IgD-negative memory B cell (primary cell): ENCODE data around the gene NFIB. TPM values are rescaled to one million over a fixed set of nuclear protein-coding genes. Genes with fewer than 3 reads are reported as not detected.

Source experiments
- H3K27ac Mint-ChIP-seq, 3 donors: one replicate each; pipeline ENCODE4 v1.8.0; 2020 to 2022; ENCODE audit warnings: mild to moderate bottlenecking in 3 of 3, mixed read lengths in 3 of 3, moderate library complexity in 1 of 3
- H3K27me3 Mint-ChIP-seq: one replicate; pipeline ENCODE4 v1.8.0; 2021; ENCODE audit warnings: mixed read lengths
- H3K36me3 Mint-ChIP-seq: one replicate; pipeline ENCODE4 v1.8.0; 2020; ENCODE audit warnings: mild to moderate bottlenecking, mixed read lengths
- H3K4me1 Mint-ChIP-seq, 3 donors: one replicate each; pipeline ENCODE4 v1.8.0; 2020 to 2022; ENCODE audit warnings: mixed read lengths in 3 of 3, mild to moderate bottlenecking in 1 of 3
- H3K4me3 Mint-ChIP-seq, 4 donors: one replicate each; pipeline ENCODE4 v1.8.0; 2020 to 2022; ENCODE audit warnings: mild to moderate bottlenecking in 4 of 4, mixed read lengths in 4 of 4, moderate library complexity in 3 of 4
- H3K9me3 Mint-ChIP-seq, 3 donors: one replicate each; pipeline ENCODE4 v1.8.0; 2020 to 2021; ENCODE audit warnings: mixed read lengths in 3 of 3, mild to moderate bottlenecking in 1 of 3
- polyA plus RNA-seq: library from polyadenylated mRNA; unstranded; fragments of 300-500 nt; fragmentation: Illumina TruSeq; gene quantifications from one replicate; pipeline ENCODE4 v1.2.3, GENCODE V29; 2021

The NFIB gene
- polyA plus RNA-seq, 1 donor from 2014 or later: not detected

- Mint-ChIP-seq H3K9me3 (peaks cover 0 to 2% (median 0%) of the 10 kb centered on the region in 3 donors), H3K27ac (no peak overlapping the region), H3K36me3 (no peaks in the 10 kb centered on the region), H3K4me1 (no peaks in the 10 kb centered on the region), H3K27me3 (peaks cover 5% of the 10 kb centered on the region), H3K4me3 (no peak overlapping the region)
These were observed 104.3 kb downstream of the NFIB start for GRCh38 chr9:14209399-14210345.

- Mint-ChIP-seq H3K27ac (no peak overlapping the region), H3K9me3 (peaks cover 0 to 4% (median 2%) of the 10 kb centered on the region in 3 donors)
These were observed 106.5 kb downstream of the NFIB start for GRCh38 chr9:14207352-14207995.

GRCh38 chr9:14205463-14205862, 108.5 kb downstream of the NFIB start:
- Mint-ChIP-seq H3K27ac (no peak overlapping the region), H3K36me3 (no peaks in the 10 kb centered on the region), H3K27me3 (peaks cover 3% of the 10 kb centered on the region), H3K9me3 (peaks cover 2 to 5% (median 4%) of the 10 kb centered on the region in 3 donors), H3K4me1 (no peaks in the 10 kb centered on the region), H3K4me3 (no peak overlapping the region)

More at GRCh38 chr9:14207352-14207995, 106.5 kb downstream of the NFIB start:
- Mint-ChIP-seq H3K36me3 (no peaks in the 10 kb centered on the region), H3K4me1 (no peaks in the 10 kb centered on the region), H3K4me3 (no peak overlapping the region), H3K27me3 (peaks cover 3% of the 10 kb centered on the region)

DNA sequence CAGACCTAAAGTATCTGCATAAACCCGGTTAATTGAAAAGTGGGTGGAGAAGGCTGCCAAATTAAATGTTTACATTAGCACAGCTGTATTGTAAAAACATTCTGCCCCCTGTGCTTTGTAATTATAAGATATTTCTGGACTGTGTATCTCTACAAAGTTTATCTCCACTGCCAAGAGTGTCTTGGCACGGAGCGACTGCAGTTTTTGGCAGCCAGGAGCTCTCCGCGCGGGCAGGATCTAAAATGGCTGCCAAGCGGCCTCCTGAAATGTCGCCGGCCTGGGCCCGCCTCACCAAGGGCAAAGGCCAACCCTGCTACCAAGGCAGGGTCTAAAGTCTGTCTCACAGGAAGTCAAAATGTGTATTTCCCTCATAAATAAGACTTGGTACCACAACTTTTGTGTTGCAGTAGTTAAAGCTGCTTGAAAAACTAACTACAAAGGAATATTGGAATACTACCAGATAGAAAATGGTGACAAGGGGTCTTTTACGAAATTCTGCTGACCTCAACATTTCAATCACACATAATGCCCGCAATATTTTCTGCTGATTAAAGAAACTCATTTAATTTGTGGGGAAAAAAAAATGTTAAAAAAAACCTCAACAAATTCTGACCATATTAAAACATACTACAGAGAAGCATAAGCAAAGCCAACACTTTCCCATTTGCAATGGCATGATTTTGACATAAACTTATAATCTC, 110.4 kb downstream of the NFIB start:
- no peaks in the 10 kb centered on the region for H3K27me3 Mint-ChIP-seq

DNA sequence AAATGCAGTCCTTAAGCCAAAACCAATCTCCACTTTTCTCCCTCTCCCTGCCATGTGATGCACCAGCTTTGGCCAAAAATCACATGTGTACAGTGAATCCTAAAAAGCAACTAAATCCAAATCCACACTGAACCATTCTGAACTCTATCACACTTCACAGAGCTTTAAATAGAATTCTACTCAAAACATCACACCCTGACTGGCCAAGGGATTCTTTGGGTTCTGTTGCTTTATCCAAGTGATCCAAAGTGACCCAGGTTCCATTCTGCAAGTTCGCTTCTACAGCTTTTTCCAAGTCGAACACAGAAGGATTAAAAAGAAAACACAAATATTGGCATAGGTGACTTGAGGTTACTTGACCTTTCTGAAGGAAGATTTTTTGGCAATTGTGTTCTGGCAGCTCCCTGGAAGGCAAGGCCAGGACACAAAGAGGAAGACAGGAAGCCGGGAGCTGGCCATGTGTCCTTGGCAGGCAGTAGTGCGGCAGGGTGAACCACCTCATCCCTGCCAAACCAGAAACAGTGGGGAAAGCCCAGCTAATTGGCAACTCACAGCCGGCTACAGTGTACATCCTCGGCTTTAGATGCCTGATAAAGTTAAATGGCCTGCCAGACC, 115.0 kb downstream of the NFIB start:
- Mint-ChIP-seq H3K36me3 (no peaks in the 10 kb centered on the region), H3K4me3 (no peak overlapping the region), H3K4me1 (no peaks in the 10 kb centered on the region), H3K27ac (no peak overlapping the region), H3K27me3 (no peaks in the 10 kb centered on the region), H3K9me3 (peaks cover 0 to 6% (median 4%) of the 10 kb centered on the region in 3 donors)

More for the DNA sequence above, 110.4 kb downstream of the NFIB start:
- no peak overlapping the region for H3K27ac Mint-ChIP-seq
- no peaks in the 10 kb centered on the region for H3K36me3 Mint-ChIP-seq
- H3K9me3 Mint-ChIP-seq: peaks cover 2 to 6% (median 4%) of the 10 kb centered on the region in 3 donors
- no peak overlapping the region for H3K4me3 Mint-ChIP-seq
- H3K4me1 Mint-ChIP-seq: no peaks in the 10 kb centered on the region

GRCh38 chr9:14198047-14198840, 115.7 kb downstream of the NFIB start:
- H3K27me3 Mint-ChIP-seq: no peaks in the 10 kb centered on the region
- no peaks in the 10 kb centered on the region for H3K4me1 Mint-ChIP-seq
- H3K36me3 Mint-ChIP-seq: no peaks in the 10 kb centered on the region
- H3K27ac Mint-ChIP-seq: no peak overlapping the region
- no peak overlapping the region for H3K4me3 Mint-ChIP-seq
- peaks cover 0 to 6% (median 4%) of the 10 kb centered on the region in 3 donors for H3K9me3 Mint-ChIP-seq

DNA sequence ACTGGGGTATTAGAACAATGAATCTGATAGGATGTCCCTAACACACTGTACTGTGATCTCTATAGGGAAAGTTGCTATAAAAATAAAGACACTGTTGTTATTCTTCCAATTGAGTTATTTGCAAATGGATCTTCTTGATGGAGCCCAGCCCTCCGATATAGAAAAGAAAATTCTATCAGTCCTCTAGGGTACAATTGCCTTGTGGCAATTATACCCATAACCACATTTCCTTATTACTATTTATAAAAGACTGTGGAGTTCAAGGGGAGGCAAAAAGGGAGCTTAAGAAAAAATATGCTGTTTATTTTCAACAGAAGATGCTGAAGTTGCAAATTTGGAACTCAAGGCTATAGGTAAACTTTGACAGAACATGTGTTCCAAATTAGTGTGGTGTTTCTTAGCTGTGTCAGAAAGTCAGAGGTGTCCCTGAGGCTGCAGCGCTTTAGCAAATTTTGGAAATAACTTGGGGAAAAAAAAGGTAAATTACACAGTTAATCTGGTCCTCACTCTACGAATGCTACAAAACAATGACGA, 116.5 kb downstream of the NFIB start:
- no peak overlapping the region for H3K27ac Mint-ChIP-seq
- no peaks in the 10 kb centered on the region for H3K36me3 Mint-ChIP-seq
- no peak overlapping the region for H3K4me3 Mint-ChIP-seq
- peaks cover 0 to 6% (median 0%) of the 10 kb centered on the region in 3 donors for H3K9me3 Mint-ChIP-seq
- no peaks in the 10 kb centered on the region for H3K4me1 Mint-ChIP-seq
- no peaks in the 10 kb centered on the region for H3K27me3 Mint-ChIP-seq

- H3K36me3 Mint-ChIP-seq: no peaks in the 10 kb centered on the region
- no peaks in the 10 kb centered on the region for H3K9me3 Mint-ChIP-seq
- H3K27me3 Mint-ChIP-seq: no peaks in the 10 kb centered on the region
These were observed 120.5 kb downstream of the NFIB start for GRCh38 chr9:14193328-14193990.

GRCh38 chr9:14192556-14192955, 121.4 kb downstream of the NFIB start:
- no peaks in the 10 kb centered on the region for H3K4me1 Mint-ChIP-seq
- H3K36me3 Mint-ChIP-seq: no peaks in the 10 kb centered on the region
- no peak overlapping the region for H3K27ac Mint-ChIP-seq
- H3K4me3 Mint-ChIP-seq: no peak overlapping the region
- H3K9me3 Mint-ChIP-seq: no peaks in the 10 kb centered on the region
- no peaks in the 10 kb centered on the region for H3K27me3 Mint-ChIP-seq

More at GRCh38 chr9:14193328-14193990, 120.5 kb downstream of the NFIB start:
- H3K4me3 Mint-ChIP-seq: no peak overlapping the region
- H3K4me1 Mint-ChIP-seq: no peaks in the 10 kb centered on the region
- no peak overlapping the region for H3K27ac Mint-ChIP-seq

DNA sequence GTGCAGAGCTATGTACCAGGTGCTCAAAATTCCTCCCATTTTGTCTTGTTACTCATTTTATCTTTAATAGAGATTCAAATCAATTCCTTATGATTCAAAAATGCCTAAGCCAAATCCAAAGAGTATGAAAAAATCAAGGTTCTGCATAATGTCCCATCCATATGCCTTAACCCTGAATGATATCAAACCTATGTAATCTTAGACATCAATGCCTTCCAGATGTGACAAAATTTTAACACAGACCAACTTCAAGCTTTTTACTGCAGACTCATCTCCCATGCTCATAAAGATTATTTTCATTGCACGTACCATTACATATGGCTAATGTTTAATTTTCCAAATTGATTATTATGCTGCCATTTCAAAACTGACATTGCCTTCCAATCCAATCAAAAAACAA, 122.4 kb downstream of the NFIB start:
- no peaks in the 10 kb centered on the region for H3K4me1 Mint-ChIP-seq
- H3K4me3 Mint-ChIP-seq: no peak overlapping the region
- H3K27me3 Mint-ChIP-seq: no peaks in the 10 kb centered on the region
- no peaks in the 10 kb centered on the region for H3K9me3 Mint-ChIP-seq
- H3K27ac Mint-ChIP-seq: no peak overlapping the region
- H3K36me3 Mint-ChIP-seq: no peaks in the 10 kb centered on the region

- H3K9me3 Mint-ChIP-seq: no peaks in the 10 kb centered on the region
- no peaks in the 10 kb centered on the region for H3K27me3 Mint-ChIP-seq
- no peaks in the 10 kb centered on the region for H3K4me1 Mint-ChIP-seq
- H3K27ac Mint-ChIP-seq: no peak overlapping the region
- H3K4me3 Mint-ChIP-seq: no peak overlapping the region
- H3K36me3 Mint-ChIP-seq: no peaks in the 10 kb centered on the region
These were observed 123.7 kb downstream of the NFIB start for GRCh38 chr9:14190240-14190639.

- H3K4me1 Mint-ChIP-seq: no peaks in the 10 kb centered on the region
- no peak overlapping the region for H3K4me3 Mint-ChIP-seq
- H3K9me3 Mint-ChIP-seq: no peaks in the 10 kb centered on the region
These were observed 124.4 kb downstream of the NFIB start for GRCh38 chr9:14189578-14189977.

DNA sequence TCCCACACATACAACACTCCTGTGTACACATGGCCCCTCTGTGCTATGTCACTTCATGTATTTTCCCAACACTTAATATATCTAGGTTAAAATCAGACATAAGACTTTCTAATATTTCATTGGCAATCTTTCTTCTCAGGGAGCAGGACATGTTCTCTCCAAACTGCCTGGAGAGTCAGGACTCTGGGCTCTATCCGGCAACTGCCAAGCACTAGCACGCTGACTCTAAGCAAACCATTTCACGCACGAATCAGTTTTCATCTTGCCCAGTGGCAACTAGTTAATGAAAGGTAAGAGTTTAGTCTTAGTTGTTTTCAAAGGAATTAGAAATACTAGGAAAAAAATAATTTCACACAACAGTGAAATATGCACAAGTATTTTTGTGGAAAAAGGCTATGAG, 124.8 kb downstream of the NFIB start:
- Mint-ChIP-seq H3K27ac (no peak overlapping the region), H3K27me3 (no peaks in the 10 kb centered on the region), H3K9me3 (no peaks in the 10 kb centered on the region), H3K36me3 (no peaks in the 10 kb centered on the region), H3K4me1 (no peaks in the 10 kb centered on the region), H3K4me3 (no peak overlapping the region)

More at GRCh38 chr9:14189578-14189977, 124.4 kb downstream of the NFIB start:
- Mint-ChIP-seq H3K36me3 (no peaks in the 10 kb centered on the region), H3K27me3 (no peaks in the 10 kb centered on the region), H3K27ac (no peak overlapping the region)
